NB4 (cell line): ENCODE results near the gene DUSP28.
A peak's percentile ranks its signal among the peaks of the same experiment; 100 is the strongest.

Experiments used
- POLR2A ChIP-seq: IDR thresholded peaks from 2 replicates; pipeline ENCODE4 v1.6.1; 2011; ENCODE audit warnings: mild to moderate bottlenecking; ENCODE audit not compliant: insufficient read length; ENCODE audit errors: extremely low read depth
- TF ChIP-seq, protein P1 (sequence below): IDR thresholded peaks from one replicate; pipeline ENCODE4 v1.5.1; 2012; ENCODE audit warnings: low read depth, low read length

DNA sequence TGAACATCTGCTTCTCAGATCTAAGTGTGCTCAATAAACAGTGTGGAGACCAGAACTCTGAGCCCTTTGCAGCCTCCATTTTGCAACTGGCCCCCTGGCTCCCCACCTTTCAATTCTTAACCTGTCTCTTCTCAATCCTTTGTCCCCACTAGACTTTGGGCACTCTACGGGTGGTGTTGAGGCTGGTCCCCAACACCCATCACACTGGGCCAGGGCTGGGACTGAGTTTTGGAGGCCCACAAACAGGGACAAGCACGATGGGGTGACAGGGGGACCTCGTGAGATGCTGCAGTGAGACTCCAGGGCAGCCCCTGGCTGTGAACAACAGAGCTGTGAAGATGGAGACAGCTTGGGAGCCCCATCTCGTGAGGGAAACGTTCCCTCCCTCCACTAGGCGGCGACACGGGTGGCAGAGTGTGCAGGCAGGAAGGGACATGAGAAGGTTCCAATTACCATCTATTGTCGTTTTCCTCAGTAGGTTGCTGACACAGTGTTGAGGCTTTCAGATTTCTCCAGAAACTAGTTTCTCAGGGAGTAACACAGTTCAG is 3.5 kb upstream of the DUSP28 start:
- TF ChIP-seq, protein P1, sequence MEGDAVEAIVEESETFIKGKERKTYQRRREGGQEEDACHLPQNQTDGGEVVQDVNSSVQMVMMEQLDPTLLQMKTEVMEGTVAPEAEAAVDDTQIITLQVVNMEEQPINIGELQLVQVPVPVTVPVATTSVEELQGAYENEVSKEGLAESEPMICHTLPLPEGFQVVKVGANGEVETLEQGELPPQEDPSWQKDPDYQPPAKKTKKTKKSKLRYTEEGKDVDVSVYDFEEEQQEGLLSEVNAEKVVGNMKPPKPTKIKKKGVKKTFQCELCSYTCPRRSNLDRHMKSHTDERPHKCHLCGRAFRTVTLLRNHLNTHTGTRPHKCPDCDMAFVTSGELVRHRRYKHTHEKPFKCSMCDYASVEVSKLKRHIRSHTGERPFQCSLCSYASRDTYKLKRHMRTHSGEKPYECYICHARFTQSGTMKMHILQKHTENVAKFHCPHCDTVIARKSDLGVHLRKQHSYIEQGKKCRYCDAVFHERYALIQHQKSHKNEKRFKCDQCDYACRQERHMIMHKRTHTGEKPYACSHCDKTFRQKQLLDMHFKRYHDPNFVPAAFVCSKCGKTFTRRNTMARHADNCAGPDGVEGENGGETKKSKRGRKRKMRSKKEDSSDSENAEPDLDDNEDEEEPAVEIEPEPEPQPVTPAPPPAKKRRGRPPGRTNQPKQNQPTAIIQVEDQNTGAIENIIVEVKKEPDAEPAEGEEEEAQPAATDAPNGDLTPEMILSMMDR = peak; percentile 49
- TF ChIP-seq POLR2A = no peak
